T follicular helper cell (primary cell): Measurements from ENCODE around the gene ATXN10.
"Not testable (repeated sequence)": the region's sequence is repeated elsewhere in the genome, so short reads cannot be mapped to it uniquely, and the experiment has no call there.

ENCODE experiments used
- DNase-seq: peaks from one replicate; pipeline ENCODE4 v3.0.0-alpha.2; 2020; ENCODE audit warnings: low read depth

The ATXN10 gene

GRCh38 chr22:45678961-45679912 lies 7.6 kb downstream of the ATXN10 start:
- DNase-seq, result no peak

- no peak for DNase-seq
Measured at GRCh38 chr22:45680932-45681700, 9.5 kb downstream of the ATXN10 start.

GRCh38 chr22:45682064-45682463 lies 10.4 kb downstream of the ATXN10 start:
- no peak for DNase-seq

GRCh38 chr22:45682773-45683172 lies 11.1 kb downstream of the ATXN10 start:
- not testable (repeated sequence) for DNase-seq

DNA sequence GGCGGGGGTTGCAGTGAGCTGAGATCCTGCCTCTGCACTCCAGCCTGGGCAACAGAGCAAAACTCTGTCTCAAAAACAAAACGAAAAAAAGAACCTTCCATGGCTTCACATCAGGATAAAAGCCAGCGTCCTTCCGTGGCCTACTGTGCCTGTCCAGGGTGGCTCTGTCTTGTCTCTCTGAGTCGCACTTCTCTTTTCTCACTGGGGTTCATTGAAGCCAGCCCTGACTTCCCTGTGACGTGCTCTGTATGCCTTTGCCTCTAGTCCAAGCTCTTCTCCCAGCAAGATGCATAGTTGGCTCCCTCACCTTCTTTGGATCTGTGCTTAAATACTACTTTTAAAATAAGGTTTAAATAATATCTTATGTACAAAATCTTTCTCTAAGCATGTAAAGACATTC lies 11.6 kb downstream of the ATXN10 start:
- DNase-seq, result no peak

DNA sequence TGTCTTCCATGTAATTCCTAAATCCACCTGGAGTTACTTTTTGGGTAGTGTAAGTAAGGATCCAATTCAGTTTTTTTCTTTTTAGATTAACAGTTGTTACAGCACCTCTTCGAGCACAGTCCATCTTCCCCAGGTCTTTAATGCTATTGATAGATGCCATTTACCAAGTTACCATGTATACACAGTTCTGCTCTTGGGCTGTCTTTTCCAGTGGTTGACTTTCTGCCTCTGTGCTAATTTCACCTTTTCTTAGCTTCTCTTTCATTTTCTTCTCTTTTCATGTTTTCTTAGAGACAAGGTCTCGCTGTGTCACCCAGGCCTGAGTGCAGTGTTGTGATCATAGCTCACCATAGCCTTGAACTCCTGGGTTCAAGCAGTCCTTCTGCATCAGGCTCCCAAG lies 12.0 kb downstream of the ATXN10 start:
- no peak for DNase-seq

GRCh38 chr22:45684169-45684568 lies 12.5 kb downstream of the ATXN10 start:
- DNase-seq, result no peak

DNA sequence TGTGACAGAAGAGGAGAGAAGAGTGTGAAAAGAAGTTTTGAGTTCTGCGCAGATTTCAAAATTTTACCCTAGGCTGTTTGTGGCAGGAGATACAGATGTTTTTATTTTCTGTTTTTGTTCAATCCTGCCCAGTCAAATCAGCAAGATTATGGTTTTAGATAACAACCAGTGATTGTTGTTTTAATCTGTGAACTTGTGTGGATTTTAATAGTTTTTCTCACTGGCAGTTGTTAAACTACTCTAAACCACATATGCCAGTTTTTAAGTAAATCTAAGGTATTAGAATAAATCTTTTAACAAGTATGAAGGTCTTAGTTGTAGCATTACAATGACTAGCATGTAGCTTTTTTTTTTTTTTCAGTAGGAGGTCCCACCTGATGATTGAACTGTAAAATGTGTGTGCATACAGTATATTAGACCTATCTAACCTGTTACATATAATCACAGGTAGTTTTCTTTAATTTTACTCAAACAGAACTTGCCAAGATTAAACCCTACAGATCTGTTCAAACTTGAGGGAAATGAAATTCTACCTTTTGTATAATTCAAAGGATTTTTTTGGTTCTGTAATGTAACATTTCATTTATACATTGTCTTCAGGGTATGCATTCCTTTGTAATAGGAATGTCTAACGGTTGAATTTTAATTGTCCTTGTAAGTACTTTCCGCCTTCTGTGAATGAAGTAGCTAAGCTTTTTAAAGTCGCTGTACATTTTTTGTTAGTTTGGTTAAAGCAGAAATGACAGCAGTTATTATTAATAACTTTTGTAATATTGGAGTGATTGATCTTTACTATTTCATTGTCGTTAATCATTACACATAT lies 13.3 kb downstream of the ATXN10 start:
- DNase-seq, result no peak

DNA sequence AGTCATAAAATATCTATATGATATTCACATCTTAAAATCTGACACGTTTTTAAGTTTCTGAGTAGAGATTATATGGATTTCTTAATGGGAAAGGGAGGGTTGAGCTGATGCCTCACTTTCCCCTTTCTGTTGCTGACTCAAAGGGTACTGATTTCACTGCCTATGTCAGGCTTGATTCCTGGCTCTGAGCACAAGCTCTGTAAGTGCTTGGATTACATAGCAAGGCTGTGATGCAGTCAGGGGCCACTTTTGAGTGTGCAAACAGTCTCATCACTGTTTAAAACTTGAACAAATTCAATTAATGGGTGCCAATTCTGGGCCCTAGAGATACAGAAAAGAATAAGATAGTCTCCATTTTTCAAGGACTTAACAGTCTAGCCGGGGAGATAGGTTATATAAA lies 14.4 kb downstream of the ATXN10 start:
- DNase-seq, result no peak

- DNase-seq, result no peak
Measured at GRCh38 chr22:45686836-45687235, 15.2 kb downstream of the ATXN10 start.

DNA sequence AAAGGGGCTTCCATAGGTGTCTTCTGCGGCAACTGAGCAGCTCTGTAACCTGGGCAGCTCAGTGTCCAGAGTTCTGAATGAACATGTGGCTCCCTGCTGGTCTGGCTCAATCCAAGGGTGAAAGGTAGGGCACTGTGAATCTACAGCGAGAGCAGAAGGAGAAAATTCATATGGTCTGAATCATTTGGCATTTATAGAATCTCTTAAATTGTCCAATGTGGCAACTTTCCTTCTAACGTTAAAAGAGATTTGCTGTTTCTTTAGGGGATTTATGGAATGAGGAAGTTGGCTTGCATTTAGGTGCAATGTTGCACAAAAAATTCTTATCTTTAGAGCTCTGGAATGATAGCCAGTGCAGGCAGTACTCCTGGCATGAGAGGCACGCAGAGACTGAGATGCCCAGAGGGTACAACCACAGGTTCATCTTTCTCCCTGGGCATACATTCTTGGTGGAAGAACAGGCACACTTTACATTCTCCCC lies 17.0 kb downstream of the ATXN10 start:
- no peak for DNase-seq

DNA sequence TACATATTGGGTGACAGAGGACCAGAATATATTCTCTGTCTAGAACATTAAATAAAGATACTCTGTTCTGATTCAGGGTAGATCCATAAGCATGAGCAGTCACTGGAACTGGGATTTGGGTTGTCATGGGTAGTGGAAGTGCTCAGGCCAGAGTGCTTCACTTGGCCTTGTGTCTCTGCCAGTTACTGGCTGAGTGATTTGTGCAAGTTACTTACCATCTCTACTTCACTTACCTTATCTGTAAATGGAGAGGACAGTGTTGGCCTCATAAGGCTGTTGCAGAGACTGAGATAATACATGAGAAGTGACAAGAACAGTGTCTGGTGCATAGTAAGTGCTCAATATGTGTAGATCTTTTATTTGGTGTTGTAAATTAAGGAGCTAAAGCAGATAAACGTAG lies 17.6 kb downstream of the ATXN10 start:
- DNase-seq, result no peak

GRCh38 chr22:45690008-45690407 lies 18.4 kb downstream of the ATXN10 start:
- no peak for DNase-seq

- DNase-seq, result no peak
Measured at GRCh38 chr22:45692549-45692948, 20.9 kb downstream of the ATXN10 start.

DNA sequence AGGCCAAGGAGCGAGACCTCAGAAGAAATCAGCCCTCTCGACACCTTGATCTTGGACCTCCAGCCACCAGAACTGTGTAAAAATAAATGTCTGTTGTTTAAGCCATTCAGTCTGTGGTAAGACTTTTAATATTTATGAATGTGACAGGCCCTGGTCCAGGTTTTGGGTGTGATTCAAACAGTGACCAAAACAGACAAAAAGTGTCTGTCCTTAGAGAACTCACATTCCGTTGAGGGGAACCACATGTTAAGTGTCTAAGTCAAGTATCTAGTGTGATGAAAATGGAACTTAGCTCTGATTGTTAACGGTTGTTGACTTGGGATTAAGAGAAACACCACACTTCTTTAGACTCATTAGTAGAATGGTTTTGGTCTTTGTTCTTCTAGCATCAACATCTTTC lies 22.2 kb downstream of the ATXN10 start:
- DNase-seq, result no peak

DNA sequence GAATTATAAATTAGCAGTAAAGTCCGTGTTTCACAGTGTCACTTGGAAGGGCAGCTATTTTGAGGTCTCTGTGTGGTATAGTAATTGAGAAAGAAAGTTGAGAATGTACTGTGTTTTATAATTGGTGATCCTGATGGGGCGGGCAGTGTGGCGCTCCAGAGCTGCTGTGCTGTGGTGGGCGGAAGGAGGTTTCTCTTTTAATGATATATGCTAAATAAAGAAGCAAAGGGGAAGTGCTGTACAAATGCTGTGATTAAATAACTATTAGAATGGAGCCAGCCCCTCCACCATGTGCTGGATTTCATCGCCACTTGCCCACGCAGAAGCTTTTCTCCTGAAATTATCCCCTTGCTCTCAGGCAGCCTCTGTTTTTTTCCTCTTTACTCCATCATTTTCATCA lies 24.6 kb downstream of the ATXN10 start:
- no peak for DNase-seq

GRCh38 chr22:45698094-45698493 lies 26.5 kb downstream of the ATXN10 start:
- DNase-seq, result no peak

DNA sequence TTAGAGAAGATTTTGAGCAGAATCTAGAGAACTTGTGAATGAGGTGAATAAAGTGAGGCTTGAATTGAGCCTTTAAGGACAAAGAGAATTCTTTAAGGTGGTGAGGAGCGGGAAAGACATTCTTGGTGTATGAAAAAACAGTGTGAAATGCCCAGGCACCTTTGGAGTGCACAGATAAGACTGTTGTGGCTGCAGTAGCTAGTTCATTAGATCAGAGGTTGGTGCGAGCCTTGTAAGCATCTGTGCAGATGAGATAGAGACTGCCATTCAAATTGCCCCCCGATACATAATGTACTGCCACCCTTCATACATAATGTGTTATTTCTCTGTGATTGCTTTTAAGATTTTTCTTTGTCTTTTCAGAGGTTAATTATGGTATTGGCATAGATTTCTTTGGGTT lies 31.3 kb downstream of the ATXN10 start:
- no peak for DNase-seq

- no peak for DNase-seq
Measured at GRCh38 chr22:45703758-45704157, 32.1 kb downstream of the ATXN10 start.

- no peak for DNase-seq
Measured at GRCh38 chr22:45704648-45705047, 33.0 kb downstream of the ATXN10 start.

- DNase-seq, result no peak
Measured at GRCh38 chr22:45707605-45708004, 36.0 kb downstream of the ATXN10 start.

- DNase-seq, result no peak
Measured at GRCh38 chr22:45708145-45708544, 36.5 kb downstream of the ATXN10 start.
